NB4 (cell line): ENCODE measurements around the gene LRP10.

Experiments
- DNase-seq: peaks from one replicate; pipeline ENCODE4 v3.0.0; 2010; ENCODE audit warnings: low read depth
- H3K4me3 ChIP-seq: one replicate; pipeline ENCODE4 v1.5.1; 2011; ENCODE audit warnings: mild to moderate bottlenecking, low read depth, low read length, moderate library complexity
- CTCF ChIP-seq: IDR thresholded peaks from one replicate; pipeline ENCODE4 v1.5.1; 2012; ENCODE audit warnings: low read depth, low read length
- MAX ChIP-seq: IDR thresholded peaks from 2 replicates; pipeline ENCODE4 v1.6.1; 2011; ENCODE audit warnings: low read depth, low read length
- MYC ChIP-seq: IDR thresholded peaks from 2 replicates; pipeline ENCODE4 v1.6.1; 2011; ENCODE audit warnings: low read depth, low read length
- POLR2A ChIP-seq: IDR thresholded peaks from 2 replicates; pipeline ENCODE4 v1.6.1; 2011; ENCODE audit warnings: mild to moderate bottlenecking; ENCODE audit not compliant: insufficient read length; ENCODE audit errors: extremely low read depth

LRP10 gene

GRCh38 chr14:22897357-22897756 is 25.8 kb downstream of the LRP10 start:
- no peak for DNase-seq
- no peak overlapping the region for H3K4me3 ChIP-seq
- TF ChIP-seq POLR2A (no peak), CTCF (no peak), MYC (no peak), MAX (no peak)

GRCh38 chr14:22898302-22899090 is 27.0 kb downstream of the LRP10 start:
- TF ChIP-seq POLR2A (no peak), MYC (no peak), CTCF (no peak), MAX (no peak)
- H3K4me3 ChIP-seq, result no peak overlapping the region
- DNase-seq, result no peak

- H3K4me3 ChIP-seq, result no peak overlapping the region
- TF ChIP-seq CTCF (peak; percentile 42), POLR2A (no peak)
- peak; percentile 68 for DNase-seq
Observed at GRCh38 chr14:22900081-22900799, 28.7 kb downstream of the LRP10 start.

- no peak overlapping the region for H3K4me3 ChIP-seq
- no peak for DNase-seq
- TF ChIP-seq MAX (no peak), CTCF (no peak), POLR2A (no peak), MYC (no peak)
Observed at GRCh38 chr14:22901799-22902198, 30.3 kb downstream of the LRP10 start.

- no peak for TF ChIP-seq MYC
- no peak for TF ChIP-seq MAX
- TF ChIP-seq POLR2A, result no peak
- no peak for TF ChIP-seq CTCF
Observed at GRCh38 chr14:22903742-22904087, 32.2 kb downstream of the LRP10 start.

More at GRCh38 chr14:22903742-22904087, 32.2 kb downstream of the LRP10 start:
- no peak for DNase-seq
- H3K4me3 ChIP-seq, result no peak overlapping the region
